Ovary (tissue), 3 donors: ENCODE data around the gene C8G.

Experiments used
- EP300 ChIP-seq: sonication (generic); formaldehyde crosslinking; IDR thresholded peaks from one replicate; pipeline ENCODE4 v1.6.1; 2017; ENCODE audit warnings: antibody characterized with exemption
- POLR2A ChIP-seq: fragments of 450-650 bp; IDR thresholded peaks from one replicate; pipeline ENCODE4 v1.6.1; 2017; ENCODE audit warnings: antibody characterized with exemption, mild to moderate bottlenecking, moderate library complexity
- TF ChIP-seq, protein P1 (sequence below), 3 donors: fragments of 450-650 bp in 2 of 3; fragments of 200-600 bp in 1 of 3; IDR thresholded peaks; one replicate each; pipeline versions ENCODE4 v1.5.1 to v1.8.0; 2016 to 2022; ENCODE audit warnings: antibody characterized with exemption in 3 of 3, mild to moderate bottlenecking in 1 of 3
- donor health status: DM: no; HTN: no; CAD: no.

DNA sequence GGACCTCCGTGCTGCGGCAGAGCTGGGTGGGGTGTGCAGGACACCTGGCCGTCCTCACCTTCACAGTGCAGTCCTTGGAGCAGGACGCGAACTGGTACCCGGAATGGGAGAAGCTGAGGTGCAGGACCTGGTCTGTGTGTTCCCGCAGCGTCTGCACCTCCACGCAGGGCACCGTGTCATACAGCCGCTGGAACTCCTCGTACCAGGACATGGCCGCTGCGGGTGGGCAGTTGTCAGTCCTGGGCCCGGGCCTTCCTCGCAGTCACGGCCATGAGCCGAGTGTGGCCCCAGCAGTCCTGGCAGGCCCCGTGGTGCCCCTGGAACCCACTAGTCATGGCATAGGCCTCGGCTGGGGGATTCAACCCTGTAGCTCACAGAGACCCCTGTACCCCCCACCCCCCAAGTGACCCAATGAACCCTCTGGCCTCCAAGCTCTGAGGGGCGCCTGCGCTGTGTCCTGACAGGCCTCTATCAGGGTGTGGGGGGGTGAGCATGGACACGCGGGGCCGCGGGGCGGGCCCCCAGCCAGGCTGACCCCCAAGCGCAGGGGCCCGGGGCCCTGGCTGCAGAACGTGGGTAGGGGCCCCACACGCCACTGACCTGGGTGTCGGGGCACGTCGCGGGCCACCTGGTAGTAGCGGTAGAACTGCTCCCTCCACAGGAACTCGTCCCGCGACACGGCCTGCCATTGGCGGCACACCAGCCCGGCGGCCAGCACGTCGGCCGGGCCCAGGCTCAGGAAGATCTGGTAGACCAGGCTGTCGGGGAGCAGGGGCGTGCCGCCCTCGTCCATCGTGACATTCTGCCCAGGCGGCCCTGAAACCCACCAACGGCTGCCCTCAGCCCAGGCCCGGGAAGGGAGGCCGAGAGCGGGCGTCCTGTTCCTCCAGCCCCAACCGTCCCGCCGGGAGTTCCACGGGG lies 1.5 kb upstream of the C8G start:
- TF ChIP-seq, protein P1, sequence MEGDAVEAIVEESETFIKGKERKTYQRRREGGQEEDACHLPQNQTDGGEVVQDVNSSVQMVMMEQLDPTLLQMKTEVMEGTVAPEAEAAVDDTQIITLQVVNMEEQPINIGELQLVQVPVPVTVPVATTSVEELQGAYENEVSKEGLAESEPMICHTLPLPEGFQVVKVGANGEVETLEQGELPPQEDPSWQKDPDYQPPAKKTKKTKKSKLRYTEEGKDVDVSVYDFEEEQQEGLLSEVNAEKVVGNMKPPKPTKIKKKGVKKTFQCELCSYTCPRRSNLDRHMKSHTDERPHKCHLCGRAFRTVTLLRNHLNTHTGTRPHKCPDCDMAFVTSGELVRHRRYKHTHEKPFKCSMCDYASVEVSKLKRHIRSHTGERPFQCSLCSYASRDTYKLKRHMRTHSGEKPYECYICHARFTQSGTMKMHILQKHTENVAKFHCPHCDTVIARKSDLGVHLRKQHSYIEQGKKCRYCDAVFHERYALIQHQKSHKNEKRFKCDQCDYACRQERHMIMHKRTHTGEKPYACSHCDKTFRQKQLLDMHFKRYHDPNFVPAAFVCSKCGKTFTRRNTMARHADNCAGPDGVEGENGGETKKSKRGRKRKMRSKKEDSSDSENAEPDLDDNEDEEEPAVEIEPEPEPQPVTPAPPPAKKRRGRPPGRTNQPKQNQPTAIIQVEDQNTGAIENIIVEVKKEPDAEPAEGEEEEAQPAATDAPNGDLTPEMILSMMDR (IDR thresholded peaks at IDR 0.05), result no peak
- TF ChIP-seq POLR2A (no peak), EP300 (no peak)
